Left ventricle myocardium superior (tissue), 1 donor: ENCODE measurements around the gene MYL2. TPM values are rescaled to one million over a fixed set of nuclear protein-coding genes. Genes with fewer than 3 reads are reported as not detected.

Source experiments
- total RNA-seq: library from RNA; stranded (reverse); fragmentation: NEBNext Ultra II Directional; extraction: Animal tissue kit (Norgen Biotek cat#: 25700); gene quantifications from one replicate; pipeline ENCODE4 v1.2.1, GENCODE V29; 2021
- donor health status: DM: no; HTN: yes; CAD: no; lungs with severe emphysema.

Gene MYL2
- total RNA-seq, 1 donor from 2014 or later: 22,131 TPM

Other genes starting within 250 kb of the MYL2 start
- gene HVCN1, start 231.5 kb downstream of the MYL2 start, total RNA-seq: 10.4 TPM
- 193 TPM for gene PPP1CC, start 177.7 kb downstream of the MYL2 start, total RNA-seq
- gene CCDC63, start 73.6 kb downstream of the MYL2 start, total RNA-seq: not detected
- gene CUX2, start 113.6 kb upstream of the MYL2 start, total RNA-seq: not detected